Muscle layer of duodenum (tissue), 2 donors: Measurements from ENCODE around the gene MEDAG.
A peak's percentile ranks its signal among the peaks of the same experiment; 100 is the strongest.

Experiments used
- H3K27ac ChIP-seq: one replicate; pipeline ENCODE4 v1.7.0; 2013; ENCODE audit warnings: mild to moderate bottlenecking, low read length
- H3K27me3 ChIP-seq: one replicate; pipeline ENCODE4 v1.7.0; 2013; ENCODE audit warnings: low read depth, mild to moderate bottlenecking, control low read depth, low read length
- H3K36me3 ChIP-seq, 2 donors: one replicate each; pipeline ENCODE4 v1.7.0; 2013; ENCODE audit warnings: low read length in 2 of 2, control low read depth in 1 of 2, mild to moderate bottlenecking in 1 of 2; ENCODE audit not compliant: insufficient read depth in 2 of 2, control insufficient read depth in 1 of 2
- H3K4me1 ChIP-seq, 2 donors: one replicate each; pipeline ENCODE4 v1.7.0; 2013; ENCODE audit warnings: low read length in 2 of 2, mild to moderate bottlenecking in 2 of 2, control low read depth in 1 of 2, moderate library complexity in 1 of 2; ENCODE audit not compliant: insufficient read depth in 2 of 2, control insufficient read depth in 1 of 2
- H3K4me3 ChIP-seq, 2 donors: one replicate each; pipeline ENCODE4 v1.7.0; 2013; ENCODE audit warnings: low read length in 2 of 2, low read depth in 1 of 2, mild to moderate bottlenecking in 1 of 2
- H3K9me3 ChIP-seq, 2 donors: one replicate each; pipeline ENCODE4 v1.7.0; 2013; ENCODE audit warnings: low read length in 2 of 2, control low read depth in 1 of 2, mild to moderate bottlenecking in 1 of 2; ENCODE audit not compliant: control insufficient read depth in 1 of 2
- donor health status: healthy.

MEDAG gene

DNA sequence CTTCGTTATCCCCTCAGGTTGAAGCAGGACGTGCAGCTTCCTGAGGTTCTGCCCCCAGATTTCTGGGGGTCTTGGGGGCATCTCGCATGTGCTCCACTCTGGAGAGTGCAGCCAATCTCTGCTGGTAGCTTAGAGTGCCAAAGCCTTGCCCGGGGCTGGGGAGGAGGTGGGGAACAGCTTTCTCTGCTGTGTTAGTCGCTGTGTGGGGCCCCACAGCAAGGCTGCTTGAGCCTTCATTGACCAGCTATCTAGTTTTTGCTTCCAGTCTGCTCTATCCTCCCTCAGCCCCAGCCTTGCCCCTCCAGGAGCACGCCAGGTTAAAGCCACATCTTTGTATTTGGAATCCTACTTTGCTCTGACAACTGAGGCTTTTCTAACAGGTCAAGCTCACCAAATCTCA, 32.0 kb upstream of the MEDAG start:
- Histone ChIP-seq H3K4me3 (no peak overlapping the region), H3K9me3 (no peaks in the 10 kb centered on the region), H3K4me1 (peaks cover 5 to 12% of the 10 kb centered on the region in 2 donors), H3K36me3 (no peaks in the 10 kb centered on the region), H3K27me3 (no peaks in the 10 kb centered on the region), H3K27ac (no peak overlapping the region)

DNA sequence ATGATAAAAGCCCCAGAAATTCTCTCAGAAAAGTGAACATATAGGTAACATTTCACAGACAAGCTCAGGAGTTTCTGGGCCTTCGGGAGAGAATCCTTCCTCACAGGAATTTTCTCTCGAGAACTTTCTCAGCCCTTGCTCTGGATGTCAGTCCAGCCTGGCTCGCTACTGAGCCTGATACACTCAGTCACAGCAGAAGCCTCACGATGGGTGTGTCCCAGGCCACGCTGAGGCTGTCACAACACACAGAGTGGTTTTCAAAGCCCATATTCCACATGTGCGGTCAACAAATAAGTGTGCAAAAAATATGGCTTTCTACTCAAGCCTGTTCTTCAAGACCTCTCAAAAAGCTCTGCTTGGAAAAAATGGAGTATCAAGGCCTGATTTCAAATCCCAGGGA, 31.5 kb upstream of the MEDAG start:
- H3K27ac ChIP-seq: no peak overlapping the region
- no peaks in the 10 kb centered on the region for H3K9me3 ChIP-seq
- no peaks in the 10 kb centered on the region for H3K36me3 ChIP-seq
- peaks cover 5 to 7% of the 10 kb centered on the region in 2 donors for H3K4me1 ChIP-seq
- no peaks in the 10 kb centered on the region for H3K27me3 ChIP-seq
- no peak overlapping the region for H3K4me3 ChIP-seq

DNA sequence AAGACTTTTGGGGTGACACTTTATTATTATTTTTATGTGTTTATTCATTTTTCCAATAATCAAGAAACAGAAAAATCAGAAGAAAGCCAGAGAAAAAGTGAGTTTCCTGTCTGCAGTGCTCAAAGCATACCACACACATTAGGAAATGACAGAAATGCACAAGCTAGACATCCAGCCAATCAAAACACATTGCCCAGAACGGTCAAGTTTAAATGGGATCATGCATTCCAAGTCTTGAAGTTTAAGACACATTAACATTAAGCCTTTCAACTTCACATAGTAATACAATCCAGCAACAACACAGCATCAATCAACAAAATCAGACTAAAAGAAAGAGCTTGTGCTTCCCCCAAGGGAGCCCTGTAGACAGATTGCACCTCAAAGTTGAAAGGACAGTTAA, 28.7 kb upstream of the MEDAG start:
- Histone ChIP-seq H3K4me3 (no peak overlapping the region), H3K36me3 (no peaks in the 10 kb centered on the region), H3K4me1 (peaks cover 5 to 6% of the 10 kb centered on the region in 2 donors), H3K27me3 (no peaks in the 10 kb centered on the region), H3K9me3 (no peaks in the 10 kb centered on the region), H3K27ac (no peak overlapping the region)

DNA sequence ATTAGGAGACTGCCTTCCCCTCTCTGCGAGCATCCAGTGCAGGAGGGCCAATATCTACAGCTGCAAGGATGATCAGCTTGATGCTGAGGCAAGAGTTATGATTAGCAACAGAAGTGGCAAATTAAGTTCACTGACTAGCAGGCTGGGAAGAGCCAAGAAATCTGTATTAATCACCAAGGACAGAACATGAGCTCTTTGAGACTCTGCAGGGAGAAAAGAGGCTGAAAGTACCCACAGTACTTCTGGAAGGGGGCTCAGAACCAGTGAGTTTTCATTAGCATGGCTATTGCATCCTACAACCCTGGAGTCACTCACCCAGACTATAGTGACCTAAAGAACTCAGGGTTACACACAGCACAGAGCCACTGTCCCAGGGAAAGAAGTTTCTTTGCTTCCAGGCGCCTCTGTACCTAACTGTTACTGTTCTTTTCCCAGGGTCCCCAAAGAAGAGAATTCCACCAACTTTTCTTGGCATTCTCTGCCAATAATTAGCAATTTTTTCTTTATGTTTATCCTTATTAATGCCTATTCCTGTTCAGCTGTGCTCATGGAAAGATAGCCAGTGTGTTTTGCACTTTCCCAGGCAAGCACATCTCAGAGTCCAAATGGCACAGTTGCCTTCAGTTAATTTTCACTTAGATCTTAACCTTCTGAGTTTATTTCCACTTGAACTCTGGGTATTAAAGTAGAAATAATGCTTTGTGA, 25.8 kb upstream of the MEDAG start:
- H3K27ac ChIP-seq: peak overlapping the region; percentile 3
- H3K4me3 ChIP-seq: no peak overlapping the region
- H3K4me1 ChIP-seq: no peaks in the 10 kb centered on the region

DNA sequence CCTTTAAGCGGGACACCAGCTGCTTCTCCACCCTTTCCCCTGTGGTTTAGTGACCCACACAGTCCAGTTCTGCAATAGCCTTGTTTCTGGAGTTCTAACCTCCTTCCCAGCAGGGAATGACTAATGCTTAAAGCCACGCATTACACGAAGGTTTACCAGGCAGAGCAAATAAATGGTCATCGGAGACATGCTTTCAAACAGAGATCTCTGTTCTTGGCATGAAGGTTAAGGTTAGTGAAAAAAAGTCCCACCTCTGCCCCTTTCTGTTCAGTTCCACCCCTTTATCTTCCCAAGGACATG, 25.3 kb upstream of the MEDAG start:
- Histone ChIP-seq H3K36me3 (no peaks in the 10 kb centered on the region), H3K9me3 (no peaks in the 10 kb centered on the region), H3K4me1 (no peaks in the 10 kb centered on the region), H3K4me3 (no peak overlapping the region), H3K27ac (peak overlapping the region; percentile 19), H3K27me3 (no peaks in the 10 kb centered on the region)

More for the DNA sequence above, 25.8 kb upstream of the MEDAG start:
- no peaks in the 10 kb centered on the region for H3K9me3 ChIP-seq
- no peaks in the 10 kb centered on the region for H3K36me3 ChIP-seq
- H3K27me3 ChIP-seq: no peaks in the 10 kb centered on the region

DNA sequence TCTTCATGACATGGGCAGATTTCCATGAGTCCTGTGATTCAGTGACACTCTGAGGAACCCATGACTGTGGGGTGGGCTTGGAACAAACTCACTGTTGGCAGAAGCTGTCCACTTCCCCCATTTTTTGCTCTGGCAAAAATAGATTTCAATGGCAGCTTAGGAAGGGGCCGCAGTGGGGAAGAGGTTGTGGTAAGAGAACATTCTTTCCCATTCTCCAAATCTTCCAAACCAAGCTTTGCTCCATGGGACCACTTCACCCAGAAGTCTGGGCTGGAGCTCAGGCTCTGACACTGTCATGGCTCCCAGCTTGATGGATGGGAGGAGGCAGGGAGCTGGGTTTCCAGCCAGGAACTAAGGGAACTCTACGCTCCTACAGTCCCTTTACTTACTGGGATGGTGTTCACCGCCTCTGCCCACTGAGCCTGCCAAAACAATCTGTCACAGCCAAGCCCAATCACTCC, 24.9 kb upstream of the MEDAG start:
- Histone ChIP-seq H3K36me3 (no peaks in the 10 kb centered on the region), H3K27me3 (no peaks in the 10 kb centered on the region), H3K4me3 (no peak overlapping the region), H3K27ac (peak overlapping the region; percentile 19), H3K9me3 (no peaks in the 10 kb centered on the region), H3K4me1 (no peaks in the 10 kb centered on the region)

GRCh38 chr13:30882026-30882850, 23.8 kb upstream of the MEDAG start:
- H3K4me3 ChIP-seq: no peak overlapping the region
- H3K4me1 ChIP-seq: no peaks in the 10 kb centered on the region
- H3K9me3 ChIP-seq: no peaks in the 10 kb centered on the region
- no peaks in the 10 kb centered on the region for H3K27me3 ChIP-seq
- H3K36me3 ChIP-seq: no peaks in the 10 kb centered on the region
- peak overlapping the region; percentile 27 for H3K27ac ChIP-seq

DNA sequence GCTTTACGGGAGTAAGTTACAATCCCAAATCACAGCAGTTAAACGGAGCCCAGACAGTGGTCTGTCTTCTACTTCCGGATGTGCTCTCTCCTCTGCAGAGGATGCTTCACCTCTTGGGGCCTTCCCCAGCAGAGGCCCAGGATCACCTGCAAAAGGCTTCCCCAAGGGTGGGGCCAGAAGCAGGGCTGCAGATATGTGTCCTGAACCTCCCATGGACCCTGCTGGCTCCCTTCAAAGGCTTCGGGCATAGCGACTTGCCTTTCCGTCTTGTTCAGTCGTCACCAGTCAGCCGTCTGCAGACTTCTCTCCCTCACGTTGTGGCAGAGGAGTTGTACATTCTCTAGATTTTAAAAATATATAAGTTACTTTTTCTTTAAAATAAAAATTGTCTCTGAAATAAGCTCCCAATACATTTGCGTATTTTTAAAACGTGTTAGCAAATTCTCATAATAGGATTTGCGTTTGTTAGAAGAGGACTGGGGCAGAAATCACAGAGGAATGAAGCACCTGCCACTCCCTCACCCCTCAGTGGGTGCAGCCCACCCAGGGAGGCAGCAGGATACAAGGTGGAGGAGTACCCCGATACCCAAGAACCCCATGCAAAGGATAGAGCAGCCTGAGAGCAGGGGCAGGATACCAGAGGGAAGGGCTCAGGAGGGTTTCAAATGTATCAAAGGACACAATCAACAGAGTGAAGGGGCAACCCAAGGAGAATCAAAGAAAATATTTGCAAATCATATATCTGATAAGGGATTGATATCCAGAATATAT, 22.9 kb upstream of the MEDAG start:
- no peaks in the 10 kb centered on the region for H3K4me1 ChIP-seq
- H3K4me3 ChIP-seq: no peak overlapping the region
- no peaks in the 10 kb centered on the region for H3K36me3 ChIP-seq
- H3K27me3 ChIP-seq: no peaks in the 10 kb centered on the region
- H3K27ac ChIP-seq: no peak overlapping the region
- no peaks in the 10 kb centered on the region for H3K9me3 ChIP-seq

DNA sequence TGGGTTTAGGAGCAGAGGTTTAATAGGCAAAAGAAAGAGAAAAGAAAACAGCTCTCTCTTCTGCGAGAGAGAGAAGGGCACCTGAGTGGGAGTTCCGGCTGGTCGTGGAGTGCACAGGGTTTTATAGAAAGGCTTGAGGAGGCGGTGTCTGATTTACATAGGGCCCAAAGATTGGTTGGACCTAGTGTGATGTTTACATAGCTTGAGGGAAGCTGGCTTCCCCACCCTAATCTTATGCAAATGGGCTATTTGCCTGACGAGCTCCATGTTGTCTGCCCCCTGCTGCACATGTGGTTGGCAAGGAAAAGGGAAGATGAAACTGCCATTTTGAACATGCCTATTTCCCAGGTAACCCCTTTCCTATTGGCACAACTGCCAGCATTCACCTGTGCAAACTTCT, 21.5 kb upstream of the MEDAG start:
- H3K9me3 ChIP-seq: peaks cover 0 to 3% of the 10 kb centered on the region in 2 donors

GRCh38 chr13:30889196-30889690, 16.8 kb upstream of the MEDAG start:
- H3K4me3 ChIP-seq: no peak overlapping the region
- no peaks in the 10 kb centered on the region for H3K27me3 ChIP-seq
- H3K4me1 ChIP-seq: no peaks in the 10 kb centered on the region
- H3K27ac ChIP-seq: no peak overlapping the region
- peaks cover 0 to 6% of the 10 kb centered on the region in 2 donors for H3K9me3 ChIP-seq
- no peaks in the 10 kb centered on the region for H3K36me3 ChIP-seq

More for the DNA sequence above, 21.5 kb upstream of the MEDAG start:
- Histone ChIP-seq H3K27me3 (no peaks in the 10 kb centered on the region), H3K27ac (no peak overlapping the region), H3K36me3 (no peaks in the 10 kb centered on the region), H3K4me3 (no peak overlapping the region), H3K4me1 (no peaks in the 10 kb centered on the region)

DNA sequence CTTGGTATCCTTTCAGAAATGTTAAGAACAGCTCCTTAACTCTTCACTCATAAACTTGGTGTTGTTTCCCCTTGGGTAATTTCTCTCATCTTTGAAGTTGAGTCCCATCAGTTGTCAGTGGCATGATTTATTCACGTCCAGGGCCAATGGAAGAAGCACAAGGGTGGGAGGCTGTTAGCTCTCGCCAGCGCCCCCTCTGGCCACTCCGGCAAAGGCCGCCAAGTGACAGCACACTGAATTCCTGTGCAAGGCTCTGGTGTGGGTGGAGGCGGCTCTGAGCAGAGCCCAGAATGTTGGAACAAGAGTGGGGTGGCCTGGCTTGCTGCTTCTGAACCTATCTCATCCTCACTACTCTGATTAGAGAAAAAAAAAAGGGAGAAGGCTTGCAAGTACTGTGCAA, 13.1 kb upstream of the MEDAG start:
- H3K4me3 ChIP-seq: no peak overlapping the region
- H3K9me3 ChIP-seq: peaks cover 0 to 6% of the 10 kb centered on the region in 2 donors
- no peaks in the 10 kb centered on the region for H3K36me3 ChIP-seq
- no peak overlapping the region for H3K27ac ChIP-seq
- no peaks in the 10 kb centered on the region for H3K4me1 ChIP-seq
- H3K27me3 ChIP-seq: no peaks in the 10 kb centered on the region
